Measurements from ENCODE around the gene TOP3B. TPM values are rescaled to one million over a fixed set of nuclear protein-coding genes. Genes with fewer than 3 reads are reported as not detected.
A peak's percentile ranks its signal among the peaks of the same experiment; 100 is the strongest.

TOP3B gene
- total and polyA plus RNA-seq, 9 of the 15 experiments (the other 6 are each of a cell fraction or from before 2014, with no cell fraction given) = 3.0 to 188 (median 112) TPM

- TF ChIP-seq, protein P1, sequence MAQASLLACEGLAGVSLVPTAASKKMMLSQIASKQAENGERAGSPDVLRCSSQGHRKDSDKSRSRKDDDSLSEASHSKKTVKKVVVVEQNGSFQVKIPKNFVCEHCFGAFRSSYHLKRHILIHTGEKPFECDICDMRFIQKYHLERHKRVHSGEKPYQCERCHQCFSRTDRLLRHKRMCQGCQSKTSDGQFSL (CRISPR knock-in tag; IDR thresholded peaks at IDR 0.05) = peak; percentile 13; the same call in 1 of the 2 replicates
- TF ChIP-seq, protein P1 (tag; IDR thresholded peaks at IDR 0.05) = peak in 1 of 2 experiments; percentile 7; a peak in 1 of 4 replicates
- no peak for TF ChIP-seq BCOR (IDR thresholded peaks at IDR 0.05)
- TF ChIP-seq SRF (CRISPR knock-in tag; IDR thresholded peaks at IDR 0.05) = no peak
- TF ChIP-seq ZNF444 (CRISPR knock-in tag; IDR thresholded peaks at IDR 0.05) = no peak
- TF ChIP-seq PHTF2 (CRISPR knock-in tag; IDR thresholded peaks at IDR 0.05) = 0 out of 2 replicates have a peak, but pooled peaks have one; percentile 12
- peak; percentile 42 for TF ChIP-seq STAG1 (CRISPR knock-in tag; IDR thresholded peaks at IDR 0.05; ENCODE audit: borderline replicate concordance)
- no peak for TF ChIP-seq SNIP1 (IDR thresholded peaks at IDR 0.05; ENCODE audit: low read depth)
- peak; percentile 52 for TF ChIP-seq POLR2A (conservative IDR thresholded peaks at IDR 0.05)
- no peak for TF ChIP-seq BRCA1 (IDR thresholded peaks at IDR 0.05)
- TF ChIP-seq BRCA1 (CRISPR knock-in tag; IDR thresholded peaks at IDR 0.05) = 0 out of 2 replicates have a peak, but pooled peaks have one; percentile 87
- TF ChIP-seq PHF8 (IDR thresholded peaks at IDR 0.05; ENCODE audit: borderline replicate concordance, low read length) = no peak
- no peak; the same call in 1 of the 2 replicates for TF ChIP-seq OTX1 (CRISPR knock-in tag; IDR thresholded peaks at IDR 0.05)
- no peak for TF ChIP-seq FOXP1 (CRISPR knock-in tag; IDR thresholded peaks at IDR 0.05)
- TF ChIP-seq KDM1A (IDR thresholded peaks at IDR 0.05) = no peak
- 0 out of 2 replicates have a peak, but pooled peaks have one; percentile 35 for TF ChIP-seq CHD2 (IDR thresholded peaks at IDR 0.05; ENCODE audit: low read depth, low read length)
Measured at GRCh38 chr22:21964234-21964633, 18.4 kb downstream of the TOP3B start (continued).
